SK-N-SH treated with all-trans-retinoic acid at 6 μM for 48 hours (cell line): ENCODE measurements around the gene EML1.

ENCODE experiments used
- ARNTL ChIP-seq: fragments of 450-650 bp; formaldehyde crosslinking; IDR thresholded peaks from 2 replicates; pipeline ENCODE4 v1.5.0; 2020; ENCODE audit warnings: low read depth, mild to moderate bottlenecking, moderate library complexity, borderline replicate concordance
- GLIS3 ChIP-seq: fragments of 250-450 bp; sonication (Bioruptor Pico); IDR thresholded peaks from 2 replicates; pipeline ENCODE4 v1.5.0; 2020; ENCODE audit warnings: mild to moderate bottlenecking, moderate library complexity
- ISL1 ChIP-seq: fragments of 250-450 bp; sonication (Bioruptor Pico); IDR thresholded peaks from 2 replicates; pipeline ENCODE4 v2.1.2; 2022; ENCODE audit warnings: mild to moderate bottlenecking, moderate library complexity
- RARB ChIP-seq: fragments of 250-450 bp; sonication (Bioruptor Pico); IDR thresholded peaks from 2 replicates; pipeline ENCODE4 v1.8.0; 2021; ENCODE audit warnings: mild to moderate bottlenecking, moderate library complexity
- TCF4 ChIP-seq: fragments of 250-450 bp; sonication (Bioruptor Pico); IDR thresholded peaks from 2 replicates; pipeline ENCODE4 v1.8.0; 2021; ENCODE audit warnings: mild to moderate bottlenecking, moderate library complexity, borderline replicate concordance
- TOX ChIP-seq: fragments of 250-450 bp; sonication (Bioruptor Pico); IDR thresholded peaks from 2 replicates; pipeline ENCODE4 v1.8.0; 2021; ENCODE audit warnings: mild to moderate bottlenecking, moderate library complexity, borderline replicate concordance
- ZFP3 ChIP-seq: fragments of 250-450 bp; sonication (Bioruptor Pico); IDR thresholded peaks from 2 replicates; pipeline ENCODE4 v1.5.0; 2020; ENCODE audit warnings: mild to moderate bottlenecking, moderate library complexity
- ZNF565 ChIP-seq: fragments of 450-650 bp; formaldehyde crosslinking; conservative IDR thresholded peaks from 2 replicates; pipeline ENCODE4 v1.5.0; 2020; ENCODE audit warnings: low read depth, mild to moderate bottlenecking, moderate library complexity
- ZNF70 ChIP-seq: fragments of 450-650 bp; formaldehyde crosslinking; IDR thresholded peaks from 2 replicates; pipeline ENCODE4 v1.5.0; 2020; ENCODE audit warnings: mild to moderate bottlenecking, moderate library complexity
- TF ChIP-seq, protein P1 (sequence below): fragments of 250-450 bp; sonication (Bioruptor Pico); IDR thresholded peaks from 2 replicates; pipeline ENCODE4 v1.8.0; 2020; ENCODE audit warnings: mild to moderate bottlenecking, moderate library complexity, borderline replicate concordance
- TF ChIP-seq, protein P2 (sequence below): fragments of 250-450 bp; sonication (Bioruptor Pico); IDR thresholded peaks from 2 replicates; pipeline ENCODE4 v1.5.1; 2021; ENCODE audit warnings: mild to moderate bottlenecking, moderate library complexity
- TF ChIP-seq, protein P3 (sequence below): fragments of 250-450 bp; sonication (Bioruptor Pico); IDR thresholded peaks from 2 replicates; pipeline ENCODE4 v1.8.0; 2021; ENCODE audit warnings: low read depth, mild to moderate bottlenecking, moderate library complexity, borderline replicate concordance

DNA sequence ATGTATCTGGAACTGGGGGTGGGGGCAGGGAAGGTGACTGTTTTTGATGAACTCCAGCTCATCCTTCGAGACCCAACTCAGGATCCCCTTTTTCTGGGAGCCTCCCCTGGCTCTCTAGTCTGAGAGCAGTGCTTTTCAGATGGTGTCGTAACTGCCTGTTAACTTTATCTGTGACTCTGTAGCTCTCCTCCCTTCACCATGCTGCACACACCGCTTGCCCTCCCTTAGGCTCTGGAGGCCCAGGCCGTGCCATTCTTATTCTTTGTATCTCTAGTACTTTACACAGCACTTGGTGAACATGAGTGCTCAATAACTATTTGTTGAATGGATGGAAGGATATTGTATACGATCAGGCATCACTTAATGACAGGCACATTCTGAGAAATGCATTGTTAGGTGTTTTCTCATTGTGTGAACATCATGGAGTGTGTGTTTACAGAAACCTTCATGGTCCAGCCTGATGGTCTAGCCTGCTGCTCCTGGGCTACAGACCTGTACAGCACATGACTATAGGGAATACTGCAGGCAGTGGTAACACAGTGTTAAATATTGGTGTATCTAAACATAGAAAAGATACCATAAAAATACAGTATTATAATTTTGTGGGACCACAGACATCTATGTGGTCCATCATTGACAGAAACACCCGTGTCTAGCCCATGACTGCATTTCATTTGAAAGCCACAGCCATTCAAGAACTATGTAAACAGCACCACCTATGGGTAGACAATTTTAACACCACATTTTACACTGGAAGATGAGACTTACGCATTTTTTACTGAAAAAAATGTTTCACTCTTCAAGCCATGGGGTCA lies 91.8 kb downstream of the EML1 start:
- TF ChIP-seq ARNTL (no peak), RARB (CRISPR knock-in tag) (no peak), GLIS3 (CRISPR knock-in tag) (no peak), ZFP3 (CRISPR knock-in tag) (no peak), ISL1 (CRISPR knock-in tag) (no peak), ZNF565 (no peak), TOX (CRISPR knock-in tag) (no peak), ZNF70 (no peak), TCF4 (CRISPR knock-in tag) (no peak)
- TF ChIP-seq, protein P1, sequence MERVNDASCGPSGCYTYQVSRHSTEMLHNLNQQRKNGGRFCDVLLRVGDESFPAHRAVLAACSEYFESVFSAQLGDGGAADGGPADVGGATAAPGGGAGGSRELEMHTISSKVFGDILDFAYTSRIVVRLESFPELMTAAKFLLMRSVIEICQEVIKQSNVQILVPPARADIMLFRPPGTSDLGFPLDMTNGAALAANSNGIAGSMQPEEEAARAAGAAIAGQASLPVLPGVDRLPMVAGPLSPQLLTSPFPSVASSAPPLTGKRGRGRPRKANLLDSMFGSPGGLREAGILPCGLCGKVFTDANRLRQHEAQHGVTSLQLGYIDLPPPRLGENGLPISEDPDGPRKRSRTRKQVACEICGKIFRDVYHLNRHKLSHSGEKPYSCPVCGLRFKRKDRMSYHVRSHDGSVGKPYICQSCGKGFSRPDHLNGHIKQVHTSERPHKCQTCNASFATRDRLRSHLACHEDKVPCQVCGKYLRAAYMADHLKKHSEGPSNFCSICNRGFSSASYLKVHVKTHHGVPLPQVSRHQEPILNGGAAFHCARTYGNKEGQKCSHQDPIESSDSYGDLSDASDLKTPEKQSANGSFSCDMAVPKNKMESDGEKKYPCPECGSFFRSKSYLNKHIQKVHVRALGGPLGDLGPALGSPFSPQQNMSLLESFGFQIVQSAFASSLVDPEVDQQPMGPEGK (CRISPR knock-in tag) = no peak
- TF ChIP-seq, protein P2, sequence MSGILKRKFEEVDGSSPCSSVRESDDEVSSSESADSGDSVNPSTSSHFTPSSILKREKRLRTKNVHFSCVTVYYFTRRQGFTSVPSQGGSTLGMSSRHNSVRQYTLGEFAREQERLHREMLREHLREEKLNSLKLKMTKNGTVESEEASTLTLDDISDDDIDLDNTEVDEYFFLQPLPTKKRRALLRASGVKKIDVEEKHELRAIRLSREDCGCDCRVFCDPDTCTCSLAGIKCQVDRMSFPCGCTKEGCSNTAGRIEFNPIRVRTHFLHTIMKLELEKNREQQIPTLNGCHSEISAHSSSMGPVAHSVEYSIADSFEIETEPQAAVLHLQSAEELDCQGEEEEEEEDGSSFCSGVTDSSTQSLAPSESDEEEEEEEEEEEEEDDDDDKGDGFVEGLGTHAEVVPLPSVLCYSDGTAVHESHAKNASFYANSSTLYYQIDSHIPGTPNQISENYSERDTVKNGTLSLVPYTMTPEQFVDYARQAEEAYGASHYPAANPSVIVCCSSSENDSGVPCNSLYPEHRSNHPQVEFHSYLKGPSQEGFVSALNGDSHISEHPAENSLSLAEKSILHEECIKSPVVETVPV (CRISPR knock-in tag) = no peak
- TF ChIP-seq, protein P3, sequence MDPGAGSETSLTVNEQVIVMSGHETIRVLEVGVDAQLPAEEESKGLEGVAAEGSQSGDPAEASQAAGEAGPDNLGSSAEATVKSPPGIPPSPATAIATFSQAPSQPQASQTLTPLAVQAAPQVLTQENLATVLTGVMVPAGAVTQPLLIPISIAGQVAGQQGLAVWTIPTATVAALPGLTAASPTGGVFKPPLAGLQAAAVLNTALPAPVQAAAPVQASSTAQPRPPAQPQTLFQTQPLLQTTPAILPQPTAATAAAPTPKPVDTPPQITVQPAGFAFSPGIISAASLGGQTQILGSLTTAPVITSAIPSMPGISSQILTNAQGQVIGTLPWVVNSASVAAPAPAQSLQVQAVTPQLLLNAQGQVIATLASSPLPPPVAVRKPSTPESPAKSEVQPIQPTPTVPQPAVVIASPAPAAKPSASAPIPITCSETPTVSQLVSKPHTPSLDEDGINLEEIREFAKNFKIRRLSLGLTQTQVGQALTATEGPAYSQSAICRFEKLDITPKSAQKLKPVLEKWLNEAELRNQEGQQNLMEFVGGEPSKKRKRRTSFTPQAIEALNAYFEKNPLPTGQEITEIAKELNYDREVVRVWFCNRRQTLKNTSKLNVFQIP (CRISPR knock-in tag) = no peak
